Lung microvascular endothelial cell (primary cell): ENCODE results near the gene SHD. TPM values are rescaled to one million over a fixed set of nuclear protein-coding genes. Genes with fewer than 3 reads are reported as not detected.

ENCODE experiments used
- DNase-seq, 2 donors: peaks; one replicate each; pipeline versions ENCODE4 v3.0.0 to v3.0.0-alpha.2; 2010; ENCODE audit warnings: low read depth in 2 of 2
- total RNA-seq: library from RNA; depleted of rRNA; stranded (reverse); fragments of >200 nt; gene quantifications from 2 replicates; pipeline ENCODE4 v1.2.1, GENCODE V29; 2014

The SHD gene
- total RNA-seq, 1 donor from 2014 or later: not detected

GRCh38 chr19:4298810-4299550, 19.9 kb downstream of the SHD start:
- DNase-seq: no peak

DNA sequence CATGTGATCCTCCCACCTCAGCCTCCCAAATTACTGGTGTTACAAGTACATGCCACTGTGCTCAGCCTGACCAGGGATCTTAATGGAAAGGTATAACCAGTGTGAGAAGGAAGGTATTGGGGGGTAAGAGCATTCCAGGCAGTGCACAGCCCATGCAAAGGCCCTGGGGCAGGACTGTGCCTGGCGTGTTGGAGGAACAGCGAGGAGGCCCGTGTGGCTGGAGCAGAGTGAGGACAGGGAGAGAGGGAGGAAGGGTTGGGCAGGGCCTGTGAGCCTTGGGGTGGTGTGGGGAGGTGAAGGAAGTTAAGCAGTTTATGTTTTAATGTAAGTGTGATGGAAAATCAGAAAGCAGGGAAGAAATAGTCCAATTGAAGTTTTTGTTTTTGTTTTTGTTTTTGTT, 21.5 kb downstream of the SHD start:
- no peak for DNase-seq

- DNase-seq: no peak
Measured at GRCh38 chr19:4301590-4302242, 22.6 kb downstream of the SHD start.

- no peak for DNase-seq
Measured at GRCh38 chr19:4302243-4302640, 23.2 kb downstream of the SHD start, which contains the start of gene TMIGD2. TSS of gene TMIGD2 (minus strand) at chr19:4302389. CDS start at chr19:4302385, 4 bp downstream.

DNA sequence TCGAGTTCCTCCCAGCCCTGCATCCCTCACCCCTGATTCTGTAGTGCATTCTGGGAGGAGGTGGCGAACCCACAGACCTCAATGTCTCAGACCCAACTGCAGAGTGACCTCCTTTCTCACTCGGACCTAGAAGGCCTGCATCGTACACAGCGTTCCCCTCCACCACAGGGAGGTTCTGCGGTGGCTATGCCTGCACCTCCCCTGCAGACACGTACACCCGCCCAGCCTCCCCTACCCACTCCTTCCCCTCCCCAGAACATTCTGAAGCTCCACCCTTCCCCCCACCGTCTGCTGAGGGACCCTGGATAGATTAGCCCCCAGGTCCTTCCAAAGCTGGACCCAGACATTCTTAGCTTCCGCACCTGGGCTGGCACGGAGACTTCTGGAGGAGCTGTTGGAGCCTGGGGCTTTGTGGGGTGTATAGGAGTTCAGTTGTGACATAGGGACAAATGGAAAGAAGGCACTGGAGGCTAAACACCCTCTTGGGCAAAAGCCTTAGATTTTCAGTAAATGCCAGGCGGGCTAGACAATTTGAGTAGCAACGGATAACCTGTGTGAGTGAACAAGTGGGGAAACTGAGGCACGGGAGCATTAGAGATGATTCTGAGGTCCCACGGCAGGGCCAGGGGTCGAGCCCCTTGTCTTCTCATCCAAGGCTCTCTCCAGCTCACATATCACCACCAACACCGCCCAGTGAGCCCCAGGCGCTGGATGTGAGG, 24.9 kb downstream of the SHD start:
- DNase-seq: no peak

DNA sequence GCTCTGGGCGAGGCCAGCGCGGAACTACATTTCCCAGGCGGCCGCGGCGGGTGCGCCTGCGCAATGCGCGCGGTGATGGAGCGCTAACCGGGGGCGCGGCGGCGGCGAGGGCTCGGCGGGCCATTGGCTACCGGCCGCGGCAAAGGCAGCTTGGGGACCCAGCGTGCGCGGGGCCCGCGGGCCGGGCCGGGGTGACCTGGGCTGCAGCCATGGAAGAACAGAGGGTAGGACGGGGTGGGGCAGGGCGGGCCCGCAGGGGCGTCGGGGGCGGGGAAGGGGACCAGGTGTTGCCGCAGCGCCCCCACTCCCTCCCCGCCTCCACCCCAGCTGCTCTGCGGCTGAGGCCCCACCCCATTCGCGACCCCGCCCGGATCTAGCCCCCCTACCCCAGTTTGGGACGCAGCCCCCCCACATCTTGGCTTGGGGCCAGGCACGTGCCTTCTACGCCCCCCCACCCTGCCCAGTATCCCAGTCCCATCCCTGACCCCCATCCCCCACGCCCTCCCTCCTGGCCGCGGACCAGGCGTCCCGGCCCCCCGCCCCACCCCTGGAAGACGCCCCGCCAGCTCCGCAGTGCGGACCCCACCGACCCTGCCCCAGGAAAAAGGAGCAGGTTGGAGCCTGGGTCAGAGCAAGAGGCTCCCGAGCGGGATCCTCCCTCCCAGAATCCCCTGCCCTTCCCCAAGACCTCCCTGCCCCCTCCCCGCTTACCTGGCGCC, 25.6 kb downstream of the SHD start, which contains the start of gene FSD1:
TSS of gene FSD1 (plus strand) at position 61 of the 719 bp plus-strand sequence. CDS start at position 210, 149 bp downstream.
- DNase-seq: peak; percentile 23 to 42

- no peak for DNase-seq
Measured at GRCh38 chr19:4305257-4305612, 26.2 kb downstream of the SHD start.

DNA sequence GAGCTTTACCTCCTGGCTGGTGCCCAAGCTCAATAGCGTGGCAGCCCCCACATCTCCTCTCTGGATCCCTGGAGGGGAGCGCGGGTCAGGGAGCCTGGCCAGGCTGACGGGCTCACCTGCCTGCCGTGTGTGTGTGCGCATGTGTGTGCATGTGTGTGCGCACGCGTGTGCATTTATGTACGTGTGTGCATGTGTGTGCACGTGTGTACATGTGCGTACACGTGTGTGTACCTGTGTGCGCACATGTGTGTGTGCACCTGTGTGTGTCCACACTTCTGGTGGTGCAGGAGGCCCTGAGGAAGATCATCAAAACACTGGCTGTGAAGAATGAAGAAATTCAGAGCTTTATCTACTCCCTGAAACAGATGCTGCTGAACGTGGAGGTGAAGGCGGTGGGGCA, 26.6 kb downstream of the SHD start:
- no peak for DNase-seq

DNA sequence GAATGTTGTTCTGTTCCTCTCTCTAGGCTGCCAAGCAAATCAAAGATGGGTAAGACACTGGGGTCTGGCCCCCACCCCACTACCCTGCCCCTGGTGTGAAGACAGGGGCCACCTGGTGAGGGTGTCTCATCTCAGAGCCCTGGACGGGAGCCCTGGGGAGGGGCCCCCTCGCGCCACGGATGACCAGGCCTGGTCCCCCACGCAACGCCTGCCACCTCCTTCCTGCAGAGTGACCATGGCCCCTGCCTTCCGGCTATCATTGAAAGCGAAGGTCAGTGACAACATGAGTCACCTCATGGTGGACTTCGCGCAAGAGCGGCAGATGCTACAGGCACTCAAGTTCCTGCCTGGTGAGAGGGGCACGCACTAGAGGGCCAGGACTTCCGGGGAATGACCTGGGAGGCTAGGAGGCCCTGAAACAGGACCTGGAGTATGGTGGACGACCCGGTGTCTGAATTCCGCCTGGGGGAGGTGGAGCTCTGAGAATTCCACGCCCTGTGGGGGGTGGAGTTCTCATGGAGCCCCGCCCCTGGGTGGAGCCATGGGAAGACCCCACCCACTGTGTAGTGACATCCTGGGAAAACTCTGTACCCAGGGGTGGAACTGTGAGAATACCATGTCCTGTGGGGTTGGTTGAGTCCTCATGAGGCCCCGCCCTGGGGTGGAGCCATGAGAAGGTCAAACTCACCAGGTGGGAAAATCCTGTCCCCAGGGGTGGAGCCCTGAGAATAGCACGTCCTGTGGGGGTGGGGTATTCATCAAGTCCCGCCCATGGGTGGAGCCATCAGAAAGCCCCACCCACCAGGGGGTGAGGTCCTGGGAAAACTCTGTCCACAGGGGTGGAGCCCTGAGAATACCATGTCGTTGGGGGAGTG, 31.4 kb downstream of the SHD start:
- no peak for DNase-seq

GRCh38 chr19:4313847-4314490, 34.9 kb downstream of the SHD start:
- DNase-seq: no peak

DNA sequence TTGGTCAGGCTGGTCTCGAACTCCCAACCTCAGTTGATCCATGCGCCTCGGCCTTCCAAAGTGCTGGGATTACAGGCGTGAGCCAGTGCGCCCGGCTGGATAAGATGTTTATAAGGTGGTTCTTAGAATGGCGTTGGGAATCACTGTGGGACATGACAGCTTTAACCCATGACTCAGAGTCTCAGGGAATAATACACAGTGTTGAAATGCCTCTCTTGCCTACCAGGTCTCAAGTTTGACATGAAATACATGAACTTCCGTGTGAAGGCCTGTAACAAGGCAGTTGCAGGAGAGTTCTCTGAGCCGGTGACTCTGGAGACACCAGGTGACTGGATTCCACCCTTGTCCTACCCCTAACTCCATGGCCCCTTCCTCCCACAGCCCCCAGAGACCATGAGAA, 37.9 kb downstream of the SHD start:
- DNase-seq: no peak

GRCh38 chr19:4318460-4318859, 39.4 kb downstream of the SHD start:
- no peak for DNase-seq

GRCh38 chr19:4319067-4319718, 40.1 kb downstream of the SHD start:
- no peak for DNase-seq

GRCh38 chr19:4320419-4320818, 41.4 kb downstream of the SHD start:
- DNase-seq: no peak

DNA sequence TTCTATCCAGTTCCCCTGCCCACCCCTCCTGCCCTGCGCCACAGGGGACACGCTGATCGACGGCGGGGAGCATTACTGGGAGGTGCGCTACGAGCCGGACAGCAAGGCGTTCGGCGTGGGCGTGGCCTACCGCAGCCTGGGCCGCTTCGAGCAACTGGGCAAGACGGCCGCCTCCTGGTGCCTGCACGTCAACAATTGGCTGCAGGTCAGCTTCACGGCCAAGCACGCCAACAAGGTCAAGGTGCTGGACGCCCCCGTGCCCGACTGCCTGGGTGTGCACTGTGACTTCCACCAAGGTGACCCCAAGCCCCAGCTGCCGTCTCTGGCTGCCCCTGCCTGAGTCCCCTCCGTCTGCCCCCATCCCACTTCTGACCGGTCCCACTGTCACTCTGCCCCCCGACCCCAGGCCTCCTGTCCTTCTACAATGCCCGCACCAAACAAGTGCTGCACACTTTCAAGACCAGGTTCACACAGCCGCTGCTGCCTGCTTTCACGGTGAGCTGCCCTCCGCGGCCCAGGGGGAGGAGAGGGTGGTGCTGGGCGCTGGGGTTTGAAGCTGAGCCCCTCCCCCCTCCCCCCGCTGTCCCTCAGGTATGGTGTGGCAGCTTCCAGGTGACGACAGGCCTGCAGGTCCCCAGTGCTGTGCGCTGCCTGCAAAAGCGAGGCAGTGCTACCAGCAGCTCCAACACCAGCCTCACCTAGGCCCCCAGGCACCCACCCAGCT, 44.0 kb downstream of the SHD start:
- DNase-seq: no peak

GRCh38 chr19:4323692-4324091, 44.6 kb downstream of the SHD start:
- no peak for DNase-seq

DNA sequence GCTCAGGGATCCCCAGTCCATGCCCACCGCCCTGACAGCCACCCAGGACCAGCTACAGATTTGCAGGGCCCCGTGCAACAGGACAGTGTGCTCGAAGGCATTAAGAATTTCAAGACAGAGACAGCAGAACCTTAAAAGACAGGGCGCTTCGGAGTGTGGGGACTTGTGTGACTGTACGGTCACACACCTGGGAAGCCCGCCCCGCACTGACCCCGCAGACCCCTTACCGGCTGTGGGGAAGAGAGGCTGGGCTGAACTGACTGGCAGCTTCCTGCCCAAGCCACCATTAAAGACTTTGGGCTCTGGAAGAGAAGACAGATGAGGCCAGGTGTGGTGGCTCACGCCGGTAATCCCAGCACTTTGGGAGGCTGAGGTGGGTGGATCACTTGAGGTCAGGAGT, 45.2 kb downstream of the SHD start:
- no peak for DNase-seq

GRCh38 chr19:4326215-4326836, 47.3 kb downstream of the SHD start:
- DNase-seq: no peak

- no peak for DNase-seq
Measured at GRCh38 chr19:4326837-4327251, 47.8 kb downstream of the SHD start.
